Stomach (tissue), 9 donors: ENCODE results near the gene CENPT. TPM values are rescaled to one million over a fixed set of nuclear protein-coding genes. Genes with fewer than 3 reads are reported as not detected.
A peak's percentile ranks its signal among the peaks of the same experiment; 100 is the strongest.

Source experiments
- DNase-seq, 2 donors: peaks; one replicate each; pipeline versions ENCODE4 v3.0.0 to v3.0.0-alpha.2; 2013 to 2019
- H3K27ac ChIP-seq, 5 donors: fragments of 200-600 bp in 4 of 5; sonication (generic) in 4 of 5; one replicate each; pipeline ENCODE4 v1.5.1; 2013 to 2019; ENCODE audit warnings: mild to moderate bottlenecking in 1 of 5, moderate library complexity in 1 of 5
- H3K27me3 ChIP-seq, 3 donors: fragments of 200-600 bp; sonication (generic); one replicate each; pipeline ENCODE4 v1.5.1; 2017 to 2019; ENCODE audit warnings: mixed run types in 1 of 3
- H3K36me3 ChIP-seq, 4 donors: fragments of 200-600 bp; sonication (generic); 1 replicate in 3 of 4; 2 replicates in 1 of 4; pipeline ENCODE4 v1.5.1; 2016 to 2019
- H3K4me1 ChIP-seq, 4 donors: fragments of 200-600 bp; sonication (generic); one replicate each; pipeline ENCODE4 v1.5.1; 2016 to 2019
- H3K4me3 ChIP-seq, 4 donors: fragments of 200-600 bp; sonication (generic) in 3 of 4; one replicate each; pipeline ENCODE4 v1.5.1; 2016 to 2019; ENCODE audit warnings: mild to moderate bottlenecking in 1 of 4
- H3K9me3 ChIP-seq, 4 donors: fragments of 200-600 bp; sonication (generic); one replicate each; pipeline ENCODE4 v1.5.1; 2016 to 2019
- CTCF ChIP-seq, 7 experiments: fragments of 450-650 bp in 4 of 7; fragments of 200-600 bp in 3 of 7; sonication (generic) in 3 of 7; IDR thresholded peaks; one replicate each; pipeline ENCODE4 v1.5.1; 2016 to 2019; ENCODE audit warnings: antibody characterized with exemption in 7 of 7, control low read depth in 2 of 7, mild to moderate bottlenecking in 1 of 7
- EP300 ChIP-seq: sonication (generic); formaldehyde crosslinking; IDR thresholded peaks from one replicate; pipeline ENCODE4 v1.6.1; 2017; ENCODE audit warnings: antibody characterized with exemption
- POLR2A ChIP-seq, 4 donors: fragments of 450-650 bp; IDR thresholded peaks; one replicate each; pipeline ENCODE4 v1.6.1; 2016; ENCODE audit warnings: antibody characterized with exemption in 4 of 4, control low read depth in 2 of 4, mild to moderate bottlenecking in 1 of 4, moderate library complexity in 1 of 4
- POLR2AphosphoS5 ChIP-seq, 3 donors: sonication (generic); formaldehyde crosslinking; IDR thresholded peaks; one replicate each; pipeline ENCODE4 v1.6.1; 2016; ENCODE audit warnings: antibody characterized with exemption in 3 of 3
- WGBS, 5 donors: extraction: QIAGEN DNeasy Blood & Tissue Kit in 3 of 5; methylation state at CpG; one replicate each; pipeline versions ENCODE4 v1.1.5 to v1.1.7; 2013 to 2018; 5-methylcytosine and 5-hydroxymethylcytosine counted together
- intact Hi-C: fragments of 100-400 bp; cut with DNase I; formaldehyde crosslinking; loops from one replicate; pipeline ENCODE4 v1.15.1; 2023; ENCODE audit warnings: low total_unique reads
- polyA plus RNA-seq, 3 donors: library from polyadenylated mRNA; stranded (reverse); fragments of 200-250 nt; gene quantifications; one replicate each; pipeline ENCODE4 v1.2.3, GENCODE V29; 2013
- total RNA-seq, 5 donors: library from RNA; depleted of rRNA; stranded (reverse); fragments of >200 nt; gene quantifications; one replicate each; pipeline versions ENCODE4 v1.1.0 to v1.2.3, GENCODE V29; 2014 to 2016
- donor health status: healthy with polysubstance abuse.
- donor health status: Bipolar disorder and iron deficiency.
- donor health status: healthy.

CENPT gene
- total and polyA plus RNA-seq, 8 donors = 27.4 to 80.7 (median 56.5) TPM

GRCh38 chr16:67872131-67872630, 24.7 kb upstream of the CENPT start:
- Histone ChIP-seq H3K36me3 (peaks cover 39 to 63% (median 59%) of the 10 kb centered on the region in 4 donors), H3K27ac (peak overlapping the region; percentile 75 to 90 (median 85)), H3K9me3 (no peaks in the 10 kb centered on the region), H3K27me3 (no peaks in the 10 kb centered on the region), H3K4me3 (peak overlapping the region; percentile 95 to 97 (median 96)), H3K4me1 (peaks cover 16 to 46% (median 35%) of the 10 kb centered on the region in 4 donors)
- WGBS, 5 donors = 56 to 68% (median 61%) methylated on average over 2 of the region's 2 CpGs
- intact Hi-C loops = no loop called here
- TF ChIP-seq POLR2AphosphoS5 (IDR thresholded peaks at IDR 0.05) (no peak), POLR2A (IDR thresholded peaks at IDR 0.05) (no peak), EP300 (no peak), CTCF (IDR thresholded peaks at IDR 0.05) (no peak)
- DNase-seq = no peak

- Histone ChIP-seq H3K27ac (peak overlapping the region in 1 of 5 donors; percentile 90), H3K36me3 (peaks cover 36 to 63% (median 59%) of the 10 kb centered on the region in 4 donors), H3K4me3 (no peak overlapping the region), H3K27me3 (no peaks in the 10 kb centered on the region), H3K9me3 (no peaks in the 10 kb centered on the region), H3K4me1 (peaks cover 16 to 42% (median 33%) of the 10 kb centered on the region in 4 donors)
- intact Hi-C loops = no loop called here
- TF ChIP-seq EP300 = no peak
- no peak for TF ChIP-seq POLR2AphosphoS5 (IDR thresholded peaks at IDR 0.05)
- no peak for TF ChIP-seq POLR2A (IDR thresholded peaks at IDR 0.05)
- TF ChIP-seq CTCF (IDR thresholded peaks at IDR 0.05) = no peak
- 60 to 82% (median 73%) methylated on average over 3 of the region's 3 CpGs for WGBS, 5 donors
- no peak for DNase-seq
Observed at GRCh38 chr16:67871256-67871655, 23.8 kb upstream of the CENPT start.

GRCh38 chr16:67869653-67870052, 22.2 kb upstream of the CENPT start:
- intact Hi-C loops = no loop called here
- Histone ChIP-seq H3K4me1 (peaks cover 11 to 26% (median 20%) of the 10 kb centered on the region in 4 donors), H3K9me3 (no peaks in the 10 kb centered on the region), H3K27ac (no peak overlapping the region), H3K27me3 (no peaks in the 10 kb centered on the region), H3K4me3 (no peak overlapping the region), H3K36me3 (peaks cover 45 to 73% (median 68%) of the 10 kb centered on the region in 4 donors)
- TF ChIP-seq EP300 (no peak), CTCF (IDR thresholded peaks at IDR 0.05) (no peak), POLR2A (IDR thresholded peaks at IDR 0.05) (no peak), POLR2AphosphoS5 (IDR thresholded peaks at IDR 0.05) (no peak)
- WGBS, 5 donors = 80 to 93% (median 86%) methylated on average over 7 of the region's 7 CpGs
- no peak for DNase-seq

GRCh38 chr16:67868290-67868689, 20.8 kb upstream of the CENPT start:
- Histone ChIP-seq H3K27ac (no peak overlapping the region), H3K36me3 (peaks cover 45 to 74% (median 68%) of the 10 kb centered on the region in 4 donors)
- no peak for TF ChIP-seq POLR2AphosphoS5 (IDR thresholded peaks at IDR 0.05)
- no peak for TF ChIP-seq POLR2A (IDR thresholded peaks at IDR 0.05)
- no peak for TF ChIP-seq CTCF (IDR thresholded peaks at IDR 0.05)
- TF ChIP-seq EP300 = no peak

More at GRCh38 chr16:67868290-67868689, 20.8 kb upstream of the CENPT start:
- no peaks in the 10 kb centered on the region for H3K27me3 ChIP-seq
- H3K4me3 ChIP-seq = no peak overlapping the region
- H3K9me3 ChIP-seq = no peaks in the 10 kb centered on the region
- DNase-seq = no peak
- intact Hi-C loops = no loop called here
- peaks cover 8 to 23% (median 14%) of the 10 kb centered on the region in 4 donors for H3K4me1 ChIP-seq
- 93 to 98% (median 98%) methylated on average over 6 of the region's 6 CpGs for WGBS, 5 donors
